ENCODE measurements around the gene DNPEP. TPM values are rescaled to one million over a fixed set of nuclear protein-coding genes. Genes with fewer than 3 reads are reported as not detected.

Gene DNPEP
- total and polyA plus RNA-seq, 2 of the 8 experiments (the other 6 are each of a cell fraction or from before 2014, with no cell fraction given): 59.8 to 109 TPM

- H2BK20ac ChIP-seq (ENCODE audit: low read length): no peak overlapping the region
- H2BK15ac ChIP-seq (ENCODE audit: low read length): no peak overlapping the region
- H4K91ac ChIP-seq (replicated peaks; ENCODE audit: insufficient read length, low read length): no peak overlapping the region
- no peak overlapping the region for H3K4me3 ChIP-seq (ENCODE audit: extremely low read depth in 1 of 4, insufficient read depth in 2 of 4, low read depth in 3 of 4, low read length in 4 of 4)
- no peak overlapping the region for H2AFZ ChIP-seq (ENCODE audit: low read length)
- TF ChIP-seq GABPA (IDR thresholded peaks at IDR 0.05; ENCODE audit: borderline replicate concordance, insufficient read depth, low read length): no peak
- no peak for TF ChIP-seq HDAC2 (IDR thresholded peaks at IDR 0.05; ENCODE audit: borderline replicate concordance in 1 of 2, low read depth in 2 of 2, low read length in 2 of 2)
- no peak for TF ChIP-seq SP4 (IDR thresholded peaks at IDR 0.05; ENCODE audit: low read length)
- TF ChIP-seq SP2 (IDR thresholded peaks at IDR 0.05; ENCODE audit: low read length): no peak
- H4K8ac ChIP-seq (ENCODE audit: extremely low read depth, insufficient read depth, low read length): no peak overlapping the region
- POLR2A ChIA-PET (ENCODE audit: partially characterized antibody): no interaction called here
- H3K4ac ChIP-seq (replicated peaks; ENCODE audit: insufficient read length, low read depth, low read length): no peak overlapping the region
- no peak overlapping the region for H3K14ac ChIP-seq (ENCODE audit: insufficient read length)
- CTCF ChIA-PET (ENCODE audit: partially characterized antibody): interaction anchor here (1.5 to 3.0 kb wide), 3 partner anchors 10 to 68 kb away, joined by 4 to 17 read pairs (median 8); no protein-coding TSS in a partner anchor
- H3K56ac ChIP-seq (replicated peaks; ENCODE audit: insufficient read length, low read depth, low read length): no peak overlapping the region
- H3K4me2 ChIP-seq (ENCODE audit: insufficient read depth in 1 of 2, low read depth in 2 of 2, low read length in 2 of 2): no peak overlapping the region
- peaks cover 9 to 29% (median 25%) of the 10 kb centered on the region in 4 experiments for H3K27me3 ChIP-seq (replicated peaks in 1 of 4; ENCODE audit: control insufficient read depth in 3 of 4, extremely low read depth in 1 of 4, insufficient read depth in 3 of 4, low read length in 3 of 4)
- no peak for DNase-seq (ENCODE audit: low read depth in 1 of 2, low spot score in 2 of 2)
- H2AK5ac ChIP-seq (ENCODE audit: low read depth, low read length): no peak overlapping the region
- peaks cover 11% of the 10 kb centered on the region; the same call in 1 of the 2 replicates for H3K23me2 ChIP-seq (ENCODE audit: low read depth, low read length)
- no peak overlapping the region for H3K23ac ChIP-seq (ENCODE audit: insufficient read length)
- H3K9me3 ChIP-seq (ENCODE audit: insufficient read depth in 2 of 2, low read depth in 1 of 2, low read length in 1 of 2): no peaks in the 10 kb centered on the region
- H2BK5ac ChIP-seq (ENCODE audit: low read depth, low read length): no peak overlapping the region
- H3K79me1 ChIP-seq (ENCODE audit: low read depth, low read length): no peaks in the 10 kb centered on the region
- no peak for FAIRE-seq
- H3K18ac ChIP-seq (ENCODE audit: extremely low read depth, low read length): no peak overlapping the region
- no peak overlapping the region for H2BK120ac ChIP-seq (replicated peaks; ENCODE audit: low read depth, low read length)
- no peaks in the 10 kb centered on the region for H3K36me3 ChIP-seq (ENCODE audit: control insufficient read depth in 2 of 4, insufficient read depth in 4 of 4, low read length in 3 of 4)
- H3K79me2 ChIP-seq (ENCODE audit: control insufficient read depth in 1 of 2, insufficient read depth in 2 of 2, low read length in 2 of 2): no peaks in the 10 kb centered on the region
- H3K9ac ChIP-seq (replicated peaks in 1 of 4; ENCODE audit: extremely low read depth in 1 of 4, low read depth in 3 of 4, low read length in 3 of 4): no peak overlapping the region
- peaks cover 0 to 9% (median 3%) of the 10 kb centered on the region in 4 experiments; a peak in 3 of 7 replicates for H3K4me1 ChIP-seq (replicated peaks in 1 of 4; ENCODE audit: control insufficient read depth in 3 of 4, insufficient read depth in 4 of 4, low read length in 3 of 4)
- WGBS, 2 experiments (ENCODE audit: extremely low coverage in 1 of 2, insufficient coverage in 1 of 2, insufficient read length in 1 of 2, insufficient replicate concordance in 2 of 2, low coverage in 1 of 2, low lambda C conversion rate in 2 of 2, missing lambda C conversion rate in 1 of 2): 56% methylated on average over 3 of the region's 3 CpGs; no CpG with 5 or more reads in 1 of the 2 experiments
- H4K5ac ChIP-seq (ENCODE audit: insufficient read length, low read depth, low read length): no peak overlapping the region
- no peak overlapping the region for H2BK12ac ChIP-seq (ENCODE audit: low read depth, low read length)
- H4K20me1 ChIP-seq (replicated peaks in 1 of 2; ENCODE audit: control insufficient read depth in 1 of 2, insufficient read depth in 2 of 2, low read length in 2 of 2): peaks cover 0 to 4% of the 10 kb centered on the region in 2 experiments
- no peak overlapping the region for H3K27ac ChIP-seq (ENCODE audit: low read depth, low read length)
Measured at GRCh38 chr2:219362524-219363164, 25.1 kb downstream of the DNPEP start.

All from H1 (cell line).